Retinal pigment epithelial cell (primary cell): ENCODE data around the gene GARS1.

Experiments
- DNase-seq: peaks from one replicate; pipeline ENCODE4 v3.0.0-alpha.2; 2010; ENCODE audit warnings: low read depth
- H3K4me3 ChIP-seq: 2 replicates; pipeline ENCODE4 v1.5.1; 2011; ENCODE audit warnings: mild to moderate bottlenecking, low read length, control low read depth, moderate library complexity
- TF ChIP-seq, protein P1 (sequence below): conservative IDR thresholded peaks from 2 replicates; pipeline ENCODE4 v1.5.1; 2011; ENCODE audit warnings: low read depth, low read length, control low read depth, inconsistent platforms

Gene GARS1

DNA sequence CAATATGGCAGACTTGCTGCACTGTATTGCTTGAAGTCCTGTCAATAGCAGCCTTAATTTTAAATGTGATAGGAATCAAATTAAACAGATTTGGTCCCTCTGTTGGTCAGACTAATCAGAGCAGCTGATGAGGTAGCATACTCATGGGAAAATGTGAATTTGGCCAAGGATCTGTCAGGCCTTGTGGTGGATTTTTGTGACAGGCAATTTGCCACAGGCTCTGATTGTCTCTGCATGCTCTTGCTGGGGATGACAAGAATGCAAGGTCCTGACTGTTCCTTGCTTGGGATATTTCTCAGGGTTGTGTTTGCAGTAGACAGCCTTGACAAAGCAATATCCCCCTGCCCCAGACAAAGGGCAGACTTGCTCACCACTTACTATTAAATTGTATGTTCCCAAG, 41.5 kb upstream of the GARS1 start:
- no peak for DNase-seq
- TF ChIP-seq, protein P1, sequence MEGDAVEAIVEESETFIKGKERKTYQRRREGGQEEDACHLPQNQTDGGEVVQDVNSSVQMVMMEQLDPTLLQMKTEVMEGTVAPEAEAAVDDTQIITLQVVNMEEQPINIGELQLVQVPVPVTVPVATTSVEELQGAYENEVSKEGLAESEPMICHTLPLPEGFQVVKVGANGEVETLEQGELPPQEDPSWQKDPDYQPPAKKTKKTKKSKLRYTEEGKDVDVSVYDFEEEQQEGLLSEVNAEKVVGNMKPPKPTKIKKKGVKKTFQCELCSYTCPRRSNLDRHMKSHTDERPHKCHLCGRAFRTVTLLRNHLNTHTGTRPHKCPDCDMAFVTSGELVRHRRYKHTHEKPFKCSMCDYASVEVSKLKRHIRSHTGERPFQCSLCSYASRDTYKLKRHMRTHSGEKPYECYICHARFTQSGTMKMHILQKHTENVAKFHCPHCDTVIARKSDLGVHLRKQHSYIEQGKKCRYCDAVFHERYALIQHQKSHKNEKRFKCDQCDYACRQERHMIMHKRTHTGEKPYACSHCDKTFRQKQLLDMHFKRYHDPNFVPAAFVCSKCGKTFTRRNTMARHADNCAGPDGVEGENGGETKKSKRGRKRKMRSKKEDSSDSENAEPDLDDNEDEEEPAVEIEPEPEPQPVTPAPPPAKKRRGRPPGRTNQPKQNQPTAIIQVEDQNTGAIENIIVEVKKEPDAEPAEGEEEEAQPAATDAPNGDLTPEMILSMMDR = no peak
- no peak overlapping the region for H3K4me3 ChIP-seq

DNA sequence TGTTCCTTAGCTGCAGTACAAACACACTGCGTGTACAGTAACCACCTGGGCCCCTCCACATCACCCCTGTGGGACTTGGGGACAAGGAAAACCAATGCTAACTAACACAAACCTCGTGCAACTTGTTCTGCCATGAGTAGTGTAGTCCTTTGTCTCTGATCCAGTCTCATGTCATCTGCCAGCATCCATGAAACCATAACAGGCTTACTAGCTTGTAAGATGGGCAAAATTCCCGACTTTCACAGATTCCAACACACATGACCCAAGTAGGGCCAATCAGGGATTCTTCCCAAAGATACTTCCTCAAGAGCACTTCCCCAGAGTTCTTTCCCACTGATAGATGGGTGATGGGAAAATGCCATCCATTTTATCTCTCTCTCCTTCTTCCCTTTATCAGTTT, 41.1 kb upstream of the GARS1 start:
- H3K4me3 ChIP-seq = no peak overlapping the region
- TF ChIP-seq, protein P1 = no peak
- DNase-seq = no peak

DNA sequence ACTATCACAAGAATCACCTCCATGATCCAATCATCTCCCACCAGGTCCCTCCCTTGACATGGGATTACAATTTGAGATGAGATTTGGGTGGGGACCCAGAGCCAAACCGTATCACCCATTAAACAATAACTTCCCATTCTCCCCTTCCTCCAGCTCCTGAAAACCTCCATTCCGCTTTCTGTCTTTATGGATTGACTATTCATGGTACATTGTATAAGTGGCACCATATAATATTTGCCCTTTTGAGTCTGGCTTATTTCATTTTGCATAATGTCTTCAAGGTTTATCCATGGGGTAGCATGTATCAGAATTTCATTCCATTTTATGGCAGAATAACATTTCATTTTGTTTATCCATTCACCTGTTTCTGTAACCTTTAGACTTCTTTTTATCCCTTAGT, 39.2 kb upstream of the GARS1 start:
- no peak for DNase-seq
- no peak overlapping the region for H3K4me3 ChIP-seq
- TF ChIP-seq, protein P1 = no peak

DNA sequence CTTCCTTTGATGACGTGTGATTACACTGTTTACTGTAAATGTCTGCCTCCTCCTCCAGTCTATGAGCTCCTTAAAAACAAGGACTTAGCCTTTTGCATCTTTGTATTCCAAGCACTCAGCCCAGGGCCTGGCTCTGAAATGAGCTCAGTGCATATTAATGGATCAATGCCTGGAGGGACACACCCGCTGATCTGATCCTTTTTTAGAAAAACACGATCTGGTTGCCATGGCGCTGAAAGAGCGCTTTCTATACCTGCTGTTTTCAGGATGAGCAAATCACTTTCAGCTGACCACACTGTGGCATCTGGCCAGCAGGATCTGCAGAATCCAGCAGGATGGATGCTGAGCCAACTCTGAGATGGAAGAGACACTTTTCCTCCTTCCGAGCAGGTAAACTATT, 37.8 kb upstream of the GARS1 start:
- TF ChIP-seq, protein P1 = no peak
- no peak for DNase-seq
- H3K4me3 ChIP-seq = no peak overlapping the region

DNA sequence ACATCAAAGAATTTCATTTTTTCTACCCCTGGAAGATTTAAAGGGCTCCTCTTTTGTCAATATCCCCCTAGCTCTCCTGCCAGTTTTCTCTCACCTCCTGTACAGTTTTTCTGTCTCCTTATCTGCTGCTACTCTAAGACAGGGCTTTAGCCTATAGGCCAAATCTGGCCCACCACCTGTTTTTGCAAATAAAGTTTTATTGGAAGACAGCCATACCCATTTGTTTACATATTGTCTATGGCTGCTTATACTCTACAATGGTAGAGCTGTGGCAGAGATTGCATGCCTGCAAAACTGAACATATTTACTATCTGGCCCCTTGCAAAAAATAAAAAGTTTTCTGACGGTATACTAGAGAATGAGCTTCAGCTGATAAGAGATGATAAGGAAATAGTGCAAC, 37.4 kb upstream of the GARS1 start:
- TF ChIP-seq, protein P1 = no peak
- DNase-seq = no peak
- H3K4me3 ChIP-seq = no peak overlapping the region

DNA sequence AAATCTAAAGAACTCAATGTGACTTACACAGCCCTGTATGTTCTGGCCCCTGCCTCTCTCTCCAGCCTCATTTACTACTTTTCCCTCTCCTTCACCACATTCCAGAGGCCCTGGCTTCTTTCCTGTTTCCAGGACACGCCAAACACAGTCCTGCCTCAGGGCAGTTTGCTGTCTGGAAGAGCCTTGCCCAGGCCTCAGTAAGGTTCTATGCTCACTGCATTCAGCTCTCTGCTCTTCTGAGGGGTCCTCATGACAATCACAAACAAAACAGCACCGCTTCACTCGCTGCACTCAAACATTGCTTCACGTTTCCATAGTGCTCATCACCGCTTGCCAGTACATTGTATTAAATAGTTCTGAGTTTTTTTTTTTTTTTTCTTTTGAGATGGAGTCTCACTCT, 35.1 kb upstream of the GARS1 start:
- TF ChIP-seq, protein P1 = no peak
- DNase-seq = no peak
- H3K4me3 ChIP-seq = no peak overlapping the region

DNA sequence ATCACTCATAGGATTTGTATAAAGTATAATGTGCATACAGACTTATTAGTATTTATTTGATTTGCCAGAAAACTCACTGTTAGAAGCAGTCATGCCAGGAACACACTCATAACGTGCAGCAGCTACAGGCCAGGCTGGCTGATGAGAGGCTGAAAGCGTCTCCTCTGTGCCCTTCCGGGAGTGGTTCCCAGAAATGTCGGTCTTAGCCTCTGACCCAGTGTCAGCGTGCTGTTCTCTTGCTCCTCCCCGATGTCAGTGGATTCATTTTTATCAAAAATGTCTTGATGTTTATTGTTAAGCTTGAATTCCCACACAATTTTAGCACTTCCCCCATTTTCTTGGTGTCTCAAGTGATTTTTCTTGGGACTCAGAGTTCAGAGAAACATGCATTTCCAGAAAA, 33.3 kb upstream of the GARS1 start:
- no peak overlapping the region for H3K4me3 ChIP-seq
- TF ChIP-seq, protein P1 = no peak
- DNase-seq = no peak
